PC-3 (cell line): ENCODE measurements around the gene ECEL1. TPM values are rescaled to one million over a fixed set of nuclear protein-coding genes. Genes with fewer than 3 reads are reported as not detected.

Experiments used
- ATAC-seq: fragments of 200-7000 bp; cut with Tn5 transposase; 2 replicates; pipeline ENCODE4 v1.9.1; 2020; ENCODE audit warnings: mild to moderate bottlenecking, moderate library complexity
- BruUV-seq: library from RNA; stranded (reverse); fragments of 400-500 nt; replicated peaks from 2 replicates; lab custom pipeline; 2021; lab: Mats Ljungman, UMichigan
- CTCF ChIA-PET: fragments of 300-600 bp; sonication (Branson Sonifier 250); formaldehyde crosslinking; loops from one replicate; lab custom pipeline; 2022; ENCODE audit warnings: antibody characterized with exemption; lab: Charles Lee
- POLR2A ChIA-PET: fragments of 300-600 bp; sonication (Branson Sonifier 250); formaldehyde crosslinking; loops from one replicate; lab custom pipeline; 2022; ENCODE audit warnings: antibody characterized with exemption; ENCODE audit not compliant: unreplicated experiment; lab: Charles Lee
- DNase-seq: peaks from one replicate; pipeline ENCODE4 v3.0.0-alpha.2; 2015
- H2AFZ ChIP-seq: fragments of 300-600 bp; sonication (generic); 2 replicates; pipeline ENCODE4 v1.6.0; 2016; ENCODE audit warnings: antibody characterized with exemption, low read length
- H3F3A ChIP-seq: fragments of 300-600 bp; sonication (generic); one replicate; pipeline ENCODE4 v1.6.0; 2017; ENCODE audit warnings: antibody characterized with exemption, low read length, control low read depth, mild to moderate bottlenecking; ENCODE audit not compliant: unreplicated experiment
- H3K27ac ChIP-seq: fragments of 300-600 bp; sonication (generic); 2 replicates; pipeline ENCODE4 v1.5.1; 2016; ENCODE audit warnings: mild to moderate bottlenecking, low read length
- H3K27me3 ChIP-seq: fragments of 300-600 bp; sonication (generic); 2 replicates; pipeline ENCODE4 v1.6.1; 2016; ENCODE audit warnings: low read length, mixed read lengths
- H3K36me3 ChIP-seq: fragments of 300-600 bp; sonication (generic); 2 replicates; pipeline ENCODE4 v1.6.1; 2016; ENCODE audit warnings: low read depth, mixed run types, low read length, mixed read lengths
- H3K4me1 ChIP-seq: fragments of 300-600 bp; sonication (generic); 2 replicates; pipeline ENCODE4 v1.5.1; 2016; ENCODE audit warnings: low read length; ENCODE audit not compliant: insufficient read depth
- H3K4me2 ChIP-seq: fragments of 300-600 bp; sonication (generic); 2 replicates; pipeline ENCODE4 v1.6.0; 2016; ENCODE audit warnings: low read length
- H3K4me3 ChIP-seq: fragments of 300-600 bp; sonication (generic); 2 replicates; pipeline ENCODE4 v1.5.1; 2016; ENCODE audit warnings: mild to moderate bottlenecking, low read length, mixed read lengths
- H3K79me2 ChIP-seq: fragments of 300-600 bp; sonication (generic); 2 replicates; pipeline ENCODE4 v1.6.1; 2017; ENCODE audit warnings: low read length, mixed read lengths
- H3K9ac ChIP-seq: fragments of 300-600 bp; sonication (generic); 2 replicates; pipeline ENCODE4 v1.6.0; 2016; ENCODE audit warnings: mild to moderate bottlenecking, low read length
- H3K9me2 ChIP-seq: fragments of 300-600 bp; sonication (generic); replicated peaks from 2 replicates; pipeline ENCODE4 v1.6.1; 2016; ENCODE audit warnings: mixed run types, low read length, mixed read lengths
- H3K9me3 ChIP-seq: fragments of 300-600 bp; sonication (generic); 2 replicates; pipeline ENCODE4 v1.6.1; 2016; ENCODE audit warnings: low read length, mixed read lengths
- H4K20me1 ChIP-seq: fragments of 300-600 bp; sonication (generic); 2 replicates; pipeline ENCODE4 v1.6.1; 2016; ENCODE audit warnings: low read length, mixed read lengths
- EZH2 ChIP-seq: fragments of 300-600 bp; sonication (generic); IDR thresholded peaks from one replicate; pipeline ENCODE4 v1.6.1; 2017; ENCODE audit warnings: antibody characterized with exemption, mild to moderate bottlenecking, low read length; ENCODE audit not compliant: unreplicated experiment
- EZH2phosphoT487 ChIP-seq: fragments of 300-600 bp; sonication (generic); IDR thresholded peaks from 2 replicates; pipeline ENCODE4 v1.6.1; 2018; ENCODE audit warnings: mild to moderate bottlenecking, antibody characterized with exemption, low read length, borderline replicate concordance
- intact Hi-C: fragments of 100-400 bp; cut with micrococcal nuclease; formaldehyde crosslinking; loops from 2 replicates; pipeline ENCODE4 v1.9.0; 2023
- total RNA-seq: library from RNA; depleted of rRNA; stranded (reverse); fragments of >200 nt; gene quantifications from 2 replicates; pipeline ENCODE4 v1.2.3, GENCODE V29; 2014
- TF ChIP-seq, protein P1 (sequence below): fragments of 300-600 bp; sonication (generic); conservative IDR thresholded peaks from 2 replicates; pipeline ENCODE4 v1.5.1; 2017; ENCODE audit warnings: antibody characterized with exemption, low read depth, mild to moderate bottlenecking, low read length

Gene ECEL1
- total RNA-seq, 1 experiment from 2014 or later = not detected

DNA sequence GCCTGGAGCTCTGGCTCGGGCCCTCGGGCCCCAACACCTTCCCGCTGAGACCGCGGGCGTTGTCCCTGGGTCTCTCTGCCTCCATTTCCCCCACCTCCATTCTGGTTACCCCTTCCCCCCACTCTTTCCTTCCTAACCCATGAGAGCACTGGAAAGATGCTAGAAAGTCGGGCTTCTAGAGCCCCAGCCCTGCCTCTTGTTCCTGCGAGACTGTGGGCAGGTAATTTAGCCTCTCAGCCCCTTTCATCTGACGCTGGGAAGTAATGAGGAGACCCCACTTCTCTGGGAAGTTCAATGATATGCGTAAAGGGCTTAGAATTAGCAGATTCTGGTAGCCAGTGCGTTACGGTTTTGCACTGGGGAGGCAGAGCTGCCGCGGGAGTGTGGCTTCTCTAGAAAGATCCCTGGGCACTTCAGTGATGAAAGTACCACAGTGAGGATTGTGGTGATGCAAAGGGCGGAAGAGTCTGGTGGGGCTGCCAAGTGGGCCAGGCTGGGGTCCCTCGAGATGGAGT lies 16.2 kb upstream of the ECEL1 start:
- CTCF ChIA-PET = no interaction called here
- no peak overlapping the region for H3K27ac ChIP-seq

DNA sequence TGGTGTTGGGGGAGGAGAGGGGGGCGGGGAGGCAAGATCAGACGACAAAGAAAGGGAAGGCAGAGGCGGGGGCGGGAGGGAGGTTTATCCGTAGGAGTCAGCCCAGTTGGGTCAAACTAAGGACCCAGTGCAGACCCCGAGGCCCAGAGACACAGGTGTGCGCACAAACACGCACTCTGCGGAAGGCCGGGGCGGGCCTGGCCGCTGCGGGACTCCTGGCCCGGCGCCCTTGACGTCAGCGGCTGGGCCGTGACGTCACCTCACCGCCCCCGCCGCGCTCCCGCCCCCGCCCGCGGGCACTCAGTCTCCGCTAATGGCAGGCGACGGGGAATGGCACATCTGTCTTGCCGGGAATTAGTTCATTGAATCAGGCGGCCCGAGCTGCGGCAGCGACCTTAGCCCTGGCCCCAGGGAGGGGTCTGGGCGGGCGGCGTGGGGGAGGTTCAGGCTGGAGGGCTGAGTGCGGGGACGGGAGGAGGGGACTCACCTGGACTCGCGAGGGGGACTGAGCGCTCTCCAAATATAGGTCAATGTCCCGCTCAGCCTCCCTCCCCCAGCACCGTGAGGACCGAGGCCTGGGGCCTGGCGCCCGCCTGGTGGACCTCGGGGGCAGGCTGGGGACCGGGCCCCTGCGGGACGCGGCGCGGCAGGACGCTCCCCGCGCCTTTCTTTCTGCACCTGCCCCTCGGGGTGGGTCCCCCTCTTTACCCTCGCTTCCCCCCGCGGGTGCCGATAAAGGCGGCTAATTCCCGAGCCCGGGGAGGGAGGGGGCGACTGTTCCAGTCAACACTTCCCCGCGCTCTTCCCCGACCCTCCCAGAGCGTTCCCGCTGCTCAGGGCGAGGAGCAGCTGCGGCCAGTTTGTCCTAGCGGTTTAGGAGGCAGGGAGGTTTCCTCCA lies 15.5 kb upstream of the ECEL1 start:
- Histone ChIP-seq H2AFZ (no peak overlapping the region), H3K4me1 (no peaks in the 10 kb centered on the region), H3K9me3 (no peaks in the 10 kb centered on the region), H3K27me3 (peaks cover 23% of the 10 kb centered on the region), H3K4me2 (no peak overlapping the region), H3K9me2 (no peaks in the 10 kb centered on the region), H3K9ac (no peak overlapping the region), H3K79me2 (no peaks in the 10 kb centered on the region), H3K36me3 (no peaks in the 10 kb centered on the region), H4K20me1 (no peaks in the 10 kb centered on the region), H3K4me3 (no peak overlapping the region), H3F3A (no peaks in the 10 kb centered on the region), H3K27ac (no peak overlapping the region)
- BruUV-seq = no TSS peak
- ATAC-seq (no peak), DNase-seq (no peak)
- ChIA-PET POLR2A (no interaction called here), CTCF (no interaction called here)
- TF ChIP-seq, protein P1, sequence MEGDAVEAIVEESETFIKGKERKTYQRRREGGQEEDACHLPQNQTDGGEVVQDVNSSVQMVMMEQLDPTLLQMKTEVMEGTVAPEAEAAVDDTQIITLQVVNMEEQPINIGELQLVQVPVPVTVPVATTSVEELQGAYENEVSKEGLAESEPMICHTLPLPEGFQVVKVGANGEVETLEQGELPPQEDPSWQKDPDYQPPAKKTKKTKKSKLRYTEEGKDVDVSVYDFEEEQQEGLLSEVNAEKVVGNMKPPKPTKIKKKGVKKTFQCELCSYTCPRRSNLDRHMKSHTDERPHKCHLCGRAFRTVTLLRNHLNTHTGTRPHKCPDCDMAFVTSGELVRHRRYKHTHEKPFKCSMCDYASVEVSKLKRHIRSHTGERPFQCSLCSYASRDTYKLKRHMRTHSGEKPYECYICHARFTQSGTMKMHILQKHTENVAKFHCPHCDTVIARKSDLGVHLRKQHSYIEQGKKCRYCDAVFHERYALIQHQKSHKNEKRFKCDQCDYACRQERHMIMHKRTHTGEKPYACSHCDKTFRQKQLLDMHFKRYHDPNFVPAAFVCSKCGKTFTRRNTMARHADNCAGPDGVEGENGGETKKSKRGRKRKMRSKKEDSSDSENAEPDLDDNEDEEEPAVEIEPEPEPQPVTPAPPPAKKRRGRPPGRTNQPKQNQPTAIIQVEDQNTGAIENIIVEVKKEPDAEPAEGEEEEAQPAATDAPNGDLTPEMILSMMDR = no peak
- TF ChIP-seq EZH2 (no peak), EZH2phosphoT487 (no peak)
- intact Hi-C loops = no loop called here

More for the DNA sequence above, 16.2 kb upstream of the ECEL1 start:
- TF ChIP-seq EZH2 (no peak), EZH2phosphoT487 (no peak)
- TF ChIP-seq, protein P1 = no peak
- DNase-seq (no peak), ATAC-seq (no peak)
- Histone ChIP-seq H3K4me2 (no peak overlapping the region), H3K27me3 (peaks cover 23% of the 10 kb centered on the region), H3K4me3 (no peak overlapping the region), H3K4me1 (no peaks in the 10 kb centered on the region), H2AFZ (no peak overlapping the region), H3F3A (no peaks in the 10 kb centered on the region), H3K9ac (no peak overlapping the region), H3K36me3 (no peaks in the 10 kb centered on the region), H3K9me2 (no peaks in the 10 kb centered on the region), H4K20me1 (no peaks in the 10 kb centered on the region), H3K9me3 (no peaks in the 10 kb centered on the region), H3K79me2 (no peaks in the 10 kb centered on the region)
- POLR2A ChIA-PET = no interaction called here
- intact Hi-C loops = no loop called here
- no TSS peak for BruUV-seq

DNA sequence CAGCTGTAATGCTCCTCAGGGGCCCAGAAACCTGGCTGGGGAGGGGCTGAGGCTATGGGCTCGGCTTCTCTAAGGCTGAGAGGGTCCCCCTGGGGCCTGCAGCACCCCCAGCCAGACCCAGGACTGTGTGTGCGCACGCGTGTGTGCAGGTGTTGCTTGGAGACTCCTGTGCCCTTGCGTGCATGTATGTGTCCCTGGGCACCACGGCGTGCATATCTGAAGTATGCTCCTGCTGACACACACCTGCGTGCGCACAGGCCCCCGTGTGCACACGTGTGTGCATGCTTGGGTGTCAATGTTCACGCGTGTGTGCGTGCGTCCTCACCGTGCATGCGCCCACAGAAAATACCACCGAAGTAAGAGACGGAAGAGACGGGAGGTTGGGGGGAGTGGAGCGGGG lies 14.9 kb upstream of the ECEL1 start:
- DNase-seq (no peak), ATAC-seq (no peak)
- H3K27me3 ChIP-seq = peaks cover 23% of the 10 kb centered on the region
- no peaks in the 10 kb centered on the region for H3F3A ChIP-seq
- H2AFZ ChIP-seq = no peak overlapping the region
- no peak overlapping the region for H3K9ac ChIP-seq
- H3K4me1 ChIP-seq = no peaks in the 10 kb centered on the region
- no peaks in the 10 kb centered on the region for H4K20me1 ChIP-seq
- H3K36me3 ChIP-seq = no peaks in the 10 kb centered on the region
- H3K27ac ChIP-seq = no peak overlapping the region
- BruUV-seq = no TSS peak
- H3K4me3 ChIP-seq = no peak overlapping the region
- H3K4me2 ChIP-seq = no peak overlapping the region
- intact Hi-C loops = no loop called here
- CTCF ChIA-PET = no interaction called here
- H3K9me3 ChIP-seq = no peaks in the 10 kb centered on the region
- H3K9me2 ChIP-seq = no peaks in the 10 kb centered on the region
- TF ChIP-seq EZH2phosphoT487 (no peak), EZH2 (no peak)
- TF ChIP-seq, protein P1 = no peak
- H3K79me2 ChIP-seq = no peaks in the 10 kb centered on the region
- POLR2A ChIA-PET = no interaction called here
